Natural killer cell (primary cell): ENCODE data around the gene SMG1. TPM values are rescaled to one million over a fixed set of nuclear protein-coding genes. Genes with fewer than 3 reads are reported as not detected.
"Not testable (repeated sequence)": the region's sequence is repeated elsewhere in the genome, so short reads cannot be mapped to it uniquely, and the experiment has no call there.

ENCODE experiments used
- ATAC-seq, 3 donors: fragments of 150-1000 bp in 2 of 3; fragments of 200-7000 bp in 1 of 3; cut with Tn5 transposase; 1 replicate in 1 of 3; 2 replicates in 2 of 3; pipeline ENCODE4 v1.10.0; 2021; ENCODE audit warnings: mild to moderate bottlenecking in 2 of 3, moderate library complexity in 2 of 3
- DNase-seq, 2 donors: peaks; one replicate each; pipeline versions ENCODE4 v3.0.0 to v3.0.0-alpha.2; 2013 to 2021; ENCODE audit warnings: mixed read lengths in 1 of 2
- H3K27ac ChIP-seq: one replicate; pipeline ENCODE4 v1.5.1; 2013; ENCODE audit warnings: mild to moderate bottlenecking, low read length
- H3K27me3 ChIP-seq: one replicate; pipeline ENCODE4 v1.6.1; 2013; ENCODE audit warnings: low read length; ENCODE audit not compliant: control insufficient read depth, insufficient read depth
- H3K36me3 ChIP-seq: one replicate; pipeline ENCODE4 v1.6.1; 2013; ENCODE audit warnings: low read length; ENCODE audit not compliant: control insufficient read depth, insufficient read depth
- H3K4me1 ChIP-seq: one replicate; pipeline ENCODE4 v1.6.1; 2013; ENCODE audit warnings: low read length; ENCODE audit not compliant: control insufficient read depth, insufficient read depth
- H3K4me3 ChIP-seq: one replicate; pipeline ENCODE4 v1.5.1; 2013; ENCODE audit warnings: low read length
- H3K9me3 ChIP-seq: one replicate; pipeline ENCODE4 v1.6.1; 2013; ENCODE audit warnings: low read length; ENCODE audit not compliant: control insufficient read depth, insufficient read depth
- H3K27ac Mint-ChIP-seq, 2 donors: one replicate each; pipeline ENCODE4 v1.8.0; 2022; ENCODE audit warnings: mild to moderate bottlenecking in 2 of 2, mixed read lengths in 2 of 2, moderate library complexity in 1 of 2
- H3K27me3 Mint-ChIP-seq, 2 donors: one replicate each; pipeline ENCODE4 v1.8.0; 2022; ENCODE audit warnings: low read depth in 2 of 2, mixed read lengths in 2 of 2
- H3K36me3 Mint-ChIP-seq: one replicate; pipeline ENCODE4 v1.8.0; 2022; ENCODE audit warnings: mixed read lengths
- H3K4me1 Mint-ChIP-seq, 2 donors: one replicate each; pipeline ENCODE4 v1.8.0; 2022; ENCODE audit warnings: mixed read lengths in 2 of 2
- H3K4me3 Mint-ChIP-seq: one replicate; pipeline ENCODE4 v1.8.0; 2022; ENCODE audit warnings: mild to moderate bottlenecking, moderate library complexity, mixed read lengths
- H3K9me3 Mint-ChIP-seq, 2 donors: one replicate each; pipeline ENCODE4 v1.8.0; 2022; ENCODE audit warnings: mixed read lengths in 2 of 2
- CTCF ChIP-seq: fragments of 200-600 bp; IDR thresholded peaks from one replicate; pipeline ENCODE4 v1.8.0; 2022; ENCODE audit warnings: antibody characterized with exemption
- WGBS: methylation state at CpG from one replicate; pipeline ENCODE4 v1.1.7; 2013; ENCODE audit warnings: missing lambda C conversion rate; ENCODE audit not compliant: insufficient coverage; 5-methylcytosine and 5-hydroxymethylcytosine counted together
- intact Hi-C: fragments of 100-400 bp; cut with micrococcal nuclease; formaldehyde crosslinking; loops from one replicate; pipeline ENCODE4 v1.14.2; 2022
- total RNA-seq, 4 donors: library from RNA; stranded (reverse); fragments of 120-200 nt in 1 of 4; gene quantifications; one replicate each; pipeline versions ENCODE4 v1.2.3 to v1.2.4, GENCODE V29; 2013 to 2022

The SMG1 gene
- total RNA-seq, 3 donors from 2014 or later (not counting 1 experiment from before 2014, with no cell fraction given): 215 to 253 (median 246) TPM

- intact Hi-C loops: loop anchor here (5.0 kb wide), 1 partner anchor 164 kb away; the partner anchor contains the start of gene ARL6IP1
- WGBS: 97% methylated on average over 5 of the region's 5 CpGs
- Mint-ChIP-seq H3K27ac (no peak overlapping the region), H3K27me3 (no peaks in the 10 kb centered on the region), H3K9me3 (no peaks in the 10 kb centered on the region), H3K36me3 (no peaks in the 10 kb centered on the region), H3K4me3 (no peak overlapping the region), H3K4me1 (peaks cover 0 to 9% of the 10 kb centered on the region in 2 donors)
- Histone ChIP-seq H3K36me3 (no peaks in the 10 kb centered on the region), H3K4me1 (peaks cover 3% of the 10 kb centered on the region), H3K4me3 (no peak overlapping the region), H3K27ac (no peak overlapping the region), H3K9me3 (no peaks in the 10 kb centered on the region), H3K27me3 (no peaks in the 10 kb centered on the region)
- TF ChIP-seq CTCF: no peak
- ATAC-seq (no peak), DNase-seq (no peak)
Observed at GRCh38 chr16:18966791-18967190, 40.6 kb upstream of the SMG1 start.

- H3K27ac ChIP-seq: no peak overlapping the region
- ATAC-seq: no peak
- peaks cover 3% of the 10 kb centered on the region for H3K4me1 ChIP-seq
- H3K27me3 Mint-ChIP-seq: no peaks in the 10 kb centered on the region
- no peaks in the 10 kb centered on the region for H3K9me3 Mint-ChIP-seq
- TF ChIP-seq CTCF: no peak
- H3K4me3 Mint-ChIP-seq: no peak overlapping the region
- whole genome bisulfite sequencing: 89% methylated on average over 5 of the region's 5 CpGs
- no peak overlapping the region for H3K4me3 ChIP-seq
- H3K27me3 ChIP-seq: no peaks in the 10 kb centered on the region
- no peak overlapping the region for H3K27ac Mint-ChIP-seq
- H3K36me3 Mint-ChIP-seq: no peaks in the 10 kb centered on the region
- no peaks in the 10 kb centered on the region for H3K9me3 ChIP-seq
- H3K36me3 ChIP-seq: no peaks in the 10 kb centered on the region
- intact Hi-C loops: loop anchor here (5.0 kb wide), 1 partner anchor 163 kb away; the partner anchor contains the start of gene ARL6IP1
- H3K4me1 Mint-ChIP-seq: peaks cover 0 to 9% of the 10 kb centered on the region in 2 donors
- DNase-seq: no peak
Observed at GRCh38 chr16:18965555-18965954, 39.3 kb upstream of the SMG1 start.

- no peak overlapping the region for H3K4me3 Mint-ChIP-seq
- H3K27me3 Mint-ChIP-seq: peaks cover 0 to 3% of the 10 kb centered on the region in 2 donors
- H3K27me3 ChIP-seq: no peaks in the 10 kb centered on the region
- TF ChIP-seq CTCF: no peak
- intact Hi-C loops: no loop called here
- no peak overlapping the region for H3K27ac ChIP-seq
- no peaks in the 10 kb centered on the region for H3K36me3 ChIP-seq
- no peaks in the 10 kb centered on the region for H3K36me3 Mint-ChIP-seq
- ATAC-seq: no peak
- WGBS: 88% methylated on average over 2 of the region's 2 CpGs
- no peak for DNase-seq
- no peaks in the 10 kb centered on the region for H3K9me3 Mint-ChIP-seq
- H3K4me1 Mint-ChIP-seq: no peaks in the 10 kb centered on the region
- no peak overlapping the region for H3K4me3 ChIP-seq
- no peak overlapping the region for H3K27ac Mint-ChIP-seq
- no peaks in the 10 kb centered on the region for H3K9me3 ChIP-seq
- no peaks in the 10 kb centered on the region for H3K4me1 ChIP-seq
Observed at GRCh38 chr16:18959031-18959505, 32.9 kb upstream of the SMG1 start.

DNA sequence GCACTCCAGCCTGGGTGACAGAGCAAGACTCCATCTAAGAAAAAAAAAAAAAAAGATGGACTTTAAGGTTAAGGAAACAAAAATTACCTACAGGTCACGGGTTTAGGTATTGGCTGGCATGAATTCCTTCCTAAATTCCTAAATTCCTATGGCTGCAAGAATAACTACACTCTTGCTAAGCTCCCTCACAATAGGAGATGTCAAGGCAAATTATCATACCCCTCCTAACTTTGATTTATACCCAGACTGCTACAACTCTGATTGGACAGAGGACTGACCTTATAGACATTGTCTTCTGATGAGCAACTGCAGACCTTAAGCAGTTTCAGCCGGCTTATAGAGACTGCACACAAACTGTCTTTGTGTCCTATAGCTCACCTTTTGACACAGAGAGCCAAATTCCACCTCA, 32.4 kb upstream of the SMG1 start:
- Histone ChIP-seq H3K9me3 (no peaks in the 10 kb centered on the region), H3K4me3 (no peak overlapping the region), H3K36me3 (no peaks in the 10 kb centered on the region), H3K27me3 (no peaks in the 10 kb centered on the region), H3K4me1 (no peaks in the 10 kb centered on the region), H3K27ac (no peak overlapping the region)
- ATAC-seq (no peak), DNase-seq (no peak)
- H3K27ac Mint-ChIP-seq: no peak overlapping the region
- no peaks in the 10 kb centered on the region for H3K9me3 Mint-ChIP-seq
- intact Hi-C loops: no loop called here
- H3K27me3 Mint-ChIP-seq: peaks cover 0 to 3% of the 10 kb centered on the region in 2 donors
- H3K4me3 Mint-ChIP-seq: no peak overlapping the region
- H3K4me1 Mint-ChIP-seq: no peaks in the 10 kb centered on the region
- 92% methylated on average over 2 of the region's 2 CpGs for WGBS
- TF ChIP-seq CTCF: no peak
- no peaks in the 10 kb centered on the region for H3K36me3 Mint-ChIP-seq

- H3K27ac Mint-ChIP-seq, H3K9me3 ChIP-seq, DNase-seq, H3K4me3 ChIP-seq, H3K9me3 Mint-ChIP-seq, intact Hi-C loops, H3K27ac ChIP-seq, H3K36me3 Mint-ChIP-seq, ATAC-seq, H3K27me3 ChIP-seq, H3K27me3 Mint-ChIP-seq, H3K36me3 ChIP-seq, H3K4me1 Mint-ChIP-seq, H3K4me1 ChIP-seq: not testable (repeated sequence)
- H3K4me3 Mint-ChIP-seq: peak overlapping the region; percentile 52
- 89% methylated on average over 5 of the region's 6 CpGs for WGBS
Observed at GRCh38 chr16:18956658-18957241, 30.5 kb upstream of the SMG1 start.
